GM12878 (cell line): ENCODE results near the gene RGS19.

Experiments
- CEBPB ChIP-seq, 2 experiments: fragments of 150-350 bp in 1 of 2; IDR thresholded peaks; 2 replicates each; pipeline ENCODE4 v1.6.1; 2012 to 2014; ENCODE audit warnings: low read depth in 2 of 2, low read length in 2 of 2, borderline replicate concordance in 1 of 2, inconsistent platforms in 1 of 2
- EP300 ChIP-seq, 2 experiments: fragments of 150-350 bp in 1 of 2; IDR thresholded peaks; 2 replicates each; pipeline ENCODE4 v1.6.1; 2011 to 2012; ENCODE audit warnings: low read depth in 2 of 2, low read length in 2 of 2, borderline replicate concordance in 1 of 2, improper control_type of control experiment in 1 of 2, inconsistent platforms in 1 of 2; ENCODE audit not compliant: control insufficient read depth in 1 of 2
- ETV6 ChIP-seq, 2 experiments: fragments of 450-650 bp in 1 of 2; IDR thresholded peaks in 1 of 2; conservative IDR thresholded peaks in 1 of 2; 2 replicates each; pipeline ENCODE4 v1.6.1; 2014; ENCODE audit warnings: antibody characterized with exemption in 1 of 2, borderline replicate concordance in 1 of 2, low read depth in 1 of 2, mild to moderate bottlenecking in 1 of 2, moderate library complexity in 1 of 2
- KDM1A ChIP-seq: fragments of 200-600 bp; sonication (generic); IDR thresholded peaks from 2 replicates; pipeline ENCODE4 v1.6.1; 2016; ENCODE audit warnings: borderline replicate concordance
- MAX ChIP-seq: IDR thresholded peaks from 2 replicates; pipeline ENCODE4 v1.6.1; 2012; ENCODE audit warnings: low read depth, low read length, improper control_type of control experiment
- NFYA ChIP-seq: IDR thresholded peaks from 2 replicates; pipeline ENCODE4 v1.6.1; 2011; ENCODE audit warnings: low read depth, mild to moderate bottlenecking, low read length, improper control_type of control experiment, borderline replicate concordance
- NRF1 ChIP-seq: conservative IDR thresholded peaks from 2 replicates; pipeline ENCODE4 v1.6.1; 2011; ENCODE audit warnings: mild to moderate bottlenecking, low read depth, low read length, improper control_type of control experiment
- POLR2A ChIP-seq: IDR thresholded peaks from 2 replicates; pipeline ENCODE4 v1.6.1; 2011; ENCODE audit warnings: low read depth, mild to moderate bottlenecking, low read length
- RUNX3 ChIP-seq: IDR thresholded peaks from 2 replicates; pipeline ENCODE4 v1.6.1; 2012; ENCODE audit warnings: low read length, inconsistent platforms
- ZNF592 ChIP-seq: fragments of 450-650 bp; IDR thresholded peaks from 2 replicates; pipeline ENCODE4 v1.6.1; 2017; ENCODE audit warnings: mild to moderate bottlenecking, moderate library complexity
- TF ChIP-seq, protein P1 (sequence below), 3 experiments: IDR thresholded peaks in 2 of 3; conservative IDR thresholded peaks in 1 of 3; 2 replicates each; pipeline ENCODE4 v1.5.1; 2011; ENCODE audit warnings: low read depth in 3 of 3, low read length in 3 of 3, mild to moderate bottlenecking in 3 of 3, control low read depth in 2 of 3, moderate library complexity in 2 of 3, inconsistent platforms in 1 of 3, mixed read lengths in 1 of 3; ENCODE audit not compliant: control insufficient read depth in 2 of 3, insufficient read depth in 1 of 3; ENCODE audit errors: extremely low read depth in 1 of 3
- TF ChIP-seq, protein P2 (sequence below): fragments of 450-650 bp; formaldehyde crosslinking; IDR thresholded peaks from 2 replicates; pipeline ENCODE4 v1.4.0; 2020; ENCODE audit warnings: mild to moderate bottlenecking, moderate library complexity

DNA sequence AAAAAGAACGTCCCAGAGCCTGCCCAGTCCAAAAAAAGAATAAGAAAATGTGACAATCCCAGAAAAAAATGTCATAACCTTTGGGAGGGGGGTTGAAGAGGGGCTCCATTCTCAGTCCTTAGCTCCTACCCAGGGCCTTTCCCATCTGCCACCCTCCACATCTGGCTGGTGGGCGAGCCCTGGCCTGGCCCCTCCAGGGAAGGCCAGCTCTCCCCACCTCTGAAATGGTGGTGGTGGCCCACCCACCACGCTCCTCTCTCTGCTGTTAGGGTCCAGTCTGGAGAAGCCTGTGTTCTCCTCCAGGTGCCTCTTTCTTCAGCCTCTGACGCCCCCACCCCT lies 415 bp downstream of the RGS19 start:
- TF ChIP-seq, protein P1, sequence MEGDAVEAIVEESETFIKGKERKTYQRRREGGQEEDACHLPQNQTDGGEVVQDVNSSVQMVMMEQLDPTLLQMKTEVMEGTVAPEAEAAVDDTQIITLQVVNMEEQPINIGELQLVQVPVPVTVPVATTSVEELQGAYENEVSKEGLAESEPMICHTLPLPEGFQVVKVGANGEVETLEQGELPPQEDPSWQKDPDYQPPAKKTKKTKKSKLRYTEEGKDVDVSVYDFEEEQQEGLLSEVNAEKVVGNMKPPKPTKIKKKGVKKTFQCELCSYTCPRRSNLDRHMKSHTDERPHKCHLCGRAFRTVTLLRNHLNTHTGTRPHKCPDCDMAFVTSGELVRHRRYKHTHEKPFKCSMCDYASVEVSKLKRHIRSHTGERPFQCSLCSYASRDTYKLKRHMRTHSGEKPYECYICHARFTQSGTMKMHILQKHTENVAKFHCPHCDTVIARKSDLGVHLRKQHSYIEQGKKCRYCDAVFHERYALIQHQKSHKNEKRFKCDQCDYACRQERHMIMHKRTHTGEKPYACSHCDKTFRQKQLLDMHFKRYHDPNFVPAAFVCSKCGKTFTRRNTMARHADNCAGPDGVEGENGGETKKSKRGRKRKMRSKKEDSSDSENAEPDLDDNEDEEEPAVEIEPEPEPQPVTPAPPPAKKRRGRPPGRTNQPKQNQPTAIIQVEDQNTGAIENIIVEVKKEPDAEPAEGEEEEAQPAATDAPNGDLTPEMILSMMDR (IDR thresholded peaks at IDR 0.05 in 2 of 3, conservative IDR thresholded peaks at IDR 0.05 in 1 of 3; ENCODE audit: control insufficient read depth in 2 of 3, extremely low read depth in 1 of 3, insufficient read depth in 1 of 3, low read depth in 3 of 3, low read length in 3 of 3): no peak
- no peak for TF ChIP-seq NRF1
- TF ChIP-seq ETV6 (conservative IDR thresholded peaks at IDR 0.05 in 1 of 2, IDR thresholded peaks at IDR 0.05 in 1 of 2; ENCODE audit: borderline replicate concordance in 1 of 2, low read depth in 1 of 2): no peak
- TF ChIP-seq EP300 (IDR thresholded peaks at IDR 0.05; ENCODE audit: borderline replicate concordance in 1 of 2, control insufficient read depth in 1 of 2, low read depth in 2 of 2, low read length in 2 of 2): no peak
- no peak for TF ChIP-seq CEBPB (IDR thresholded peaks at IDR 0.05; ENCODE audit: borderline replicate concordance in 1 of 2, low read depth in 2 of 2, low read length in 2 of 2)
- no peak for TF ChIP-seq MAX
- no peak for TF ChIP-seq RUNX3
- no peak for TF ChIP-seq ZNF592
- TF ChIP-seq POLR2A: no peak
- no peak for TF ChIP-seq NFYA
- no peak for TF ChIP-seq KDM1A
- TF ChIP-seq, protein P2, sequence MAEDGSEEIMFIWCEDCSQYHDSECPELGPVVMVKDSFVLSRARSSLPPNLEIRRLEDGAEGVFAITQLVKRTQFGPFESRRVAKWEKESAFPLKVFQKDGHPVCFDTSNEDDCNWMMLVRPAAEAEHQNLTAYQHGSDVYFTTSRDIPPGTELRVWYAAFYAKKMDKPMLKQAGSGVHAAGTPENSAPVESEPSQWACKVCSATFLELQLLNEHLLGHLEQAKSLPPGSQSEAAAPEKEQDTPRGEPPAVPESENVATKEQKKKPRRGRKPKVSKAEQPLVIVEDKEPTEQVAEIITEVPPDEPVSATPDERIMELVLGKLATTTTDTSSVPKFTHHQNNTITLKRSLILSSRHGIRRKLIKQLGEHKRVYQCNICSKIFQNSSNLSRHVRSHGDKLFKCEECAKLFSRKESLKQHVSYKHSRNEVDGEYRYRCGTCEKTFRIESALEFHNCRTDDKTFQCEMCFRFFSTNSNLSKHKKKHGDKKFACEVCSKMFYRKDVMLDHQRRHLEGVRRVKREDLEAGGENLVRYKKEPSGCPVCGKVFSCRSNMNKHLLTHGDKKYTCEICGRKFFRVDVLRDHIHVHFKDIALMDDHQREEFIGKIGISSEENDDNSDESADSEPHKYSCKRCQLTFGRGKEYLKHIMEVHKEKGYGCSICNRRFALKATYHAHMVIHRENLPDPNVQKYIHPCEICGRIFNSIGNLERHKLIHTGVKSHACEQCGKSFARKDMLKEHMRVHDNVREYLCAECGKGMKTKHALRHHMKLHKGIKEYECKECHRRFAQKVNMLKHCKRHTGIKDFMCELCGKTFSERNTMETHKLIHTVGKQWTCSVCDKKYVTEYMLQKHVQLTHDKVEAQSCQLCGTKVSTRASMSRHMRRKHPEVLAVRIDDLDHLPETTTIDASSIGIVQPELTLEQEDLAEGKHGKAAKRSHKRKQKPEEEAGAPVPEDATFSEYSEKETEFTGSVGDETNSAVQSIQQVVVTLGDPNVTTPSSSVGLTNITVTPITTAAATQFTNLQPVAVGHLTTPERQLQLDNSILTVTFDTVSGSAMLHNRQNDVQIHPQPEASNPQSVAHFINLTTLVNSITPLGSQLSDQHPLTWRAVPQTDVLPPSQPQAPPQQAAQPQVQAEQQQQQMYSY (CRISPR knock-in tag): no peak
